Stimulated activated CD4-positive, alpha-beta T cell treated with anti-CD3 and anti-CD28 coated beads, Interleukin-2, amount 100 ng/mL, for 48 hours (primary cell): ENCODE data around the gene EPB41L3.

Experiments used
- DNase-seq, 2 donors: peaks; one replicate each; pipeline ENCODE4 v3.0.0-alpha.2; 2020

Gene EPB41L3

DNA sequence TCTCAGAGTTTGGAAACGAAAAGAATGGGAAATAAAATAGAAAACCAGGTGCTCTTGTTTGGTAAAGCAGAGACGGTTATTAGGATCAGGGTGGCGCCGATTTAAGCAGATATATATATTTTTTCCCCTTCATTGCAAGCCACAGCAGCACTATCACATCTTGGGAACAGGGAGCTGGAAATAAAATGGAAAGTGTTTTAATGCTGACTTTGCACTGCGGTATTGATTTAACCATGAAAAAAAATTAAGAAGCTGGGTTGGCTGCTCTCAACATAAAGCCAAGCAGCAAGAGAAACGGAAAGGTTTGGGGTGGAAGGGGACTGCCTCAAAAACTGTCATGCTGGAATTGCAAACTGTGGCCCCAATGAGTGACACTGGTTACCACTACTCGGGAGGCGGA lies 145.5 kb downstream of the EPB41L3 start:
- no peak for DNase-seq

DNA sequence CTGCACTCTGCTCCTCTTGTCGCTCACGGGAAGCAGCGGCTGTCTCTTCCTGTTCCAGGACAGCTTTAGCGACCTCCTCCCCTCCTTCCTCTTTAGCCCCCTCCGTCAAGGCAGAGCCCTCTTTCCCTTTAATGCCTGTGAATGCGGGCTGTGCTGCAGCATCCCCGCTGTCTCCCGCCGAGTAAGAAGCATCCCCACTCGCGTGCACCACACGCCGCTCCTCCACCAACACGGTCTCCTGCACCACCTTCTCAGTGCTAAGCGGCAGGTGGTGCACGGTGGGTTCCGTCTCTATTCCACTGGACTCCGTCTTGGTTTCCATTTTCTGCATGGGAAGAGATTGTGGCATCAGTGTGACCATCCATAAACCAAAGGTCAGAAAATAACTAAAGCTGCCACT lies 146.7 kb downstream of the EPB41L3 start:
- DNase-seq: no peak

DNA sequence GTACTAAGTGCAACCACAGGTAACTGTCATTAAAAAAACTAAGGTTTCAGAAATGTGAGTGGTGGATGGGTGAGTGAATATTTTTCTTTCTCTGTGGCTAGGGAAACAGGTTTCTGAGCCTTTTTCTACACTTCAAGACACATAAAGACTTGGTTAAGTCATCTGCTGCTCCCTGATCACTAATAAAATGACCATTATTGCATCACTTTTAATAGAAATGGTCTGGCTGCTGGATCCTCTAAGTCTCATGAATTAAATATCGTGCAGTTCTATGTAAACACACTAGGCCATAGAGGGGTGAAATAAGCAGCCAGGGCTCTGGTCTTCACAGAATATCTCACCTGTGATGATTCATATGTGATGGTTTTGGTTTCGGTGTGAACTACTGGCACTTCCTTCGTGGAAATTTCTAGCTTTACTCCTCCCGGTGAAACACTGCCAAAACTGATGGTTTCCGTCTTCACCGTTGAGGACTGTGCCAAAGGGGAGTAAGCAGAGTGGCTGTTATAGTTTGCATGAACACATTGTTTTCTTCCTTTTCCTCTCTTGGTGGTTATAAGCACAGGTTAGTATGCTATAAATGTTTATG lies 147.8 kb downstream of the EPB41L3 start:
- no peak for DNase-seq

DNA sequence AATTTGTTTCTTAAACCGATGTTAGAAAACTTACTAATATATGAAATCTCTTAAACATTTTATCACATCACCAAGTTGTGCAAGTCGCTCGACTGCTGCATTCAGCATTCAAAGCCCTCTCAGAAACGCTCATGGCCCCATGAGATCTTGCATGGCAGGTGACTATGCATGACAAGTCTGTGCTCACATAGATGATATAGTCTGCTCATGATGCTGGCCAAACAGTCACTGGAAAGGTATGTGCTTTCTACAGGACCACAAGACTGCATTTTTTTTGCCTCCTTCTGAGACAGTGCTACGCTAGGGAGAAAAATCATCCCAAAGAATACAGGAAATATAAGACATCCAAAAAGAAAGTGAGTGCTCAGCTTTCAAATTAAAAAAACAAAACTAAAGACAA lies 150.0 kb downstream of the EPB41L3 start:
- no peak for DNase-seq

DNA sequence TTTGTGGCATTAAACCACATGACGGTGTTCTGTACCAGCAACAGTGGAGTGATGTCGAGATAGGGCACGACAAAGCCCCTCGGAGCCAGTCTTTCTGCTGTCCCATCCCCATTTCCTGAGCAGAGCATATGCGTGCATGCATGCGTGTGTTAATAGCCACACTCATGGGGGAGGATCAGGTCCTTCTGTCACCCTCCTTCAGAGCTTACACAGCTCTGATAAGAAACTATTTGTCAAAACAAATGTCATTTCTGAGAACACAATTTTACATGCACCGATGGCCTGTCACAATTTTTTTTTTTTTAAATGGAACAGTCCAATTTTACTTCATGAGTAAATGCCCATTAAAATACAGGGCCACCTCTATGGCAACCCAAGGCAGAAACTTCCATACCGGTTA lies 152.4 kb downstream of the EPB41L3 start:
- no peak for DNase-seq

DNA sequence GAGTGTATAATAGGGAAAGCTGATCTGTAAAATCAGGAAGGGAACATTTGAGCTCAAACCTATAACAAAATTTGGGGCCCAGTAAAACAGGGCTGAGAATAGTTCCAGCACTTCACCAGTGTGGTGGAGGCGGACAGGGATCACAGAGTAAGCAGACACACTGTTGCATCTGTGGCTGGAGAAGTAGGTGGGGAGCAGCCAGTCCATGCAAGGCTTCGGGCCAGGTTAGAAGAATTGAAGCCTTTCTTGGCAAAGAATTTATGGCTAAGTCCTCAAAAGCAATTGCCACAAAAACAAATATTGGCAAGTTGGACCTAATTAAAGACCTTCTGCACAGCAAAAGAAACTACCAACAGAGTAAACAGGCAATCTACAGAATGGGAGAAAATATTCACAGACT lies 154.4 kb downstream of the EPB41L3 start:
- no peak for DNase-seq

DNA sequence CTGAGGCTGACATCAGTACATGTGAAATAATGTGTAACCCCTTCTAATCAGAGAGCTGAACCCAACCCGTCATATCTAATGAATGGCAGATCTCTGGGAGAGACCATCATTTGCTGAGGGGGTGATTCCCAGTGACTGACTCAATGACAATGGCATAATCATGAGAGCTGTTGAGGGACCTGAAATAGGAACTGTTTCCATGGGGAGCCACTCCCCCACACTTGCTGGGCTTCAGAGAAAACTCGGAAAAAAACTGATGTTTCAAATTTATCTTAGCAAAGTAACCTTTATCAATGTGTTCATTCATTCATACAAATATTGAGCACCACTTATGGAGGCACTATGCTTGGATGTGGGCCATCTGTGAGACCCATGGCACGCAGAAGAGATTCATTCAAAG lies 154.9 kb downstream of the EPB41L3 start:
- no peak for DNase-seq

DNA sequence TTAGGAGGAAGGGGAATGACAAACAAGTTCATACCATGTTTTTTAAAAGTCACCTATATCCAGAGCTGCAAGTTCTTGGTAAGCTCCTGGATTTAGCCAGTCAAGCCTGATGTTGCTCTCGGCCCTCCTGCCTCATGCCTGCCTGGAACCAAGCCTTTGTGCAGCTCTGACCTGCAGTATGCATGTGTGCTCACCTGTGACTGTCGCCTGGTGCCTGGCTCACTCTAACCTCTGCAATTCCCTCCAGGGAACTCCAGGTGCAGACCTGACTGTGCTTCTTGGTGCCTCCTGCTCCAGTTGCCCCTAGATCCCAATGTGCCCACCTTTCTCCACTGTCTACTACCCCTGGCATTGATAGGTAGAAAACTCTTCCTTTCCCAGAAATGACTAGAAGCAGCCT lies 163.2 kb downstream of the EPB41L3 start:
- DNase-seq: no peak

DNA sequence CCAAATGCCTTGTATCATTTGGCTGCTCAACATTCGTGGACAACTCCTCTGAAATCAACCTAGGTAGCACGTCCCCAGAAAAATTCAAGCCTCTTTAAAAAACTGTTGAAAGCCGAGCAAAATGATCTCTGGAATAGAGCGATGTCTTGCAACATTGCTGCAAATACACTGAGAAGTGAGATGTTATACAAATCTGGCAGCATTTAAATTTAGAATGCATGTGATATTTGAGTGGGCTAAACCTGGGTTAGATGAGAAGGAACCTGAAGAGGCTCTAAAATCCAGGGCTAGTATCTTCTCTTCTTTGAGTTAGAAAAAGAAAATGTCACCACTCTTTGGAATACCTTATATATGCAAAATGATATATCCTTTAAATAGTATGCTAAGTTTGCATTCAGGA lies 166.8 kb downstream of the EPB41L3 start:
- DNase-seq: no peak

DNA sequence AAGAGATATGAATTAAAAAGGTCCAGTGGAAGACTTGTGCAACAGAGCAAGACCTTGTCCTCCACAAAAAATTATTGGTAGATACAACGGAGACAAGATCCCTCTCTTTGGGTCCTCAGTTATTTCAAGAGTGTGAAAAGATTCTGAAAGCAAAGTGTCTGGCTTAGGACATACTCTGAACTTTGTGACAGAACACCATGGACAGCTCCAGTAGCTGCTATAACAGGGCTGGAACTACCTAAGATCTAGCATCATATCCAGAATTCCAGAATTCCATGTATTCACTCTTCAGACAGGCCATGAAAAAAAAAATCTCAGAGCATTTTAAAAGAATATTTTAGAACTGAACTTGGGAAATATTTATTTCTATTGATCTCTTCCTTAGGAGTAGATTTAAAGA lies 173.5 kb downstream of the EPB41L3 start:
- no peak for DNase-seq

DNA sequence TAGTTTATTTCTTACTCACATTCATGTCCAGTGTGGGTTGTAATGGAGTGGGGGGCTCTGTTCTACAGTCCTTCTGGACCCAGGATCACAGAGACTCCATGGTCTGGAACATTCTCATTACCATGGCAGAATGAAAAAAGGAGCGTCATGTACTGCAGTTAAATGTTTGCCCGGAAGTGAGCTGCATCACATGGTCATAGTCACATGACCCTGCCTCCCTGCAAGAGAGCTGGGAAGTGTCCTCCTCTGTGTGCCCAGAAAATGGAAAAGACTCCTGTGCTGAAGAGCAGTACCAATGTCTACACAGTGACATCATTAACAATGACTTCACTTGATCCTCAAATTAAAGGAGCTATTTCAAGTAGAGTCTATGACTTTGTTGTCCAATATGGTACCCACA lies 174.3 kb downstream of the EPB41L3 start:
- DNase-seq: no peak

DNA sequence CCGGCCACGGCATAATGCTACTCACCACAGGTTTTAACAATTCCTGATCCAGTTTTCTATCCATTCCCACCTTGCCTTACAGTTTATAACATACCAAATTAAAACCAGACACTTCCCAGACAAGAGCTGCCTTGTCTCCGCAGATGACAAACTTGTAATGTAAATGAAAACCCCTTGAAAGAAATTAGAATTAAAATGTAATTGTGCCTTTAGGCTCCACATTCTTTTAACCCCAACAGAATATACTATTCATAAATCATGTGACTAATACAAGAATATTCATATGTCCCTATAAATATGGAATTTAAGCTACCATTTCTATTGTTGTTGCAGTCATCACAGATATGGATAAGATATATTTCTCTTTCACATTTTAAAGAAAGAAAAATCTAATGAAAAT lies 178.4 kb downstream of the EPB41L3 start:
- no peak for DNase-seq

DNA sequence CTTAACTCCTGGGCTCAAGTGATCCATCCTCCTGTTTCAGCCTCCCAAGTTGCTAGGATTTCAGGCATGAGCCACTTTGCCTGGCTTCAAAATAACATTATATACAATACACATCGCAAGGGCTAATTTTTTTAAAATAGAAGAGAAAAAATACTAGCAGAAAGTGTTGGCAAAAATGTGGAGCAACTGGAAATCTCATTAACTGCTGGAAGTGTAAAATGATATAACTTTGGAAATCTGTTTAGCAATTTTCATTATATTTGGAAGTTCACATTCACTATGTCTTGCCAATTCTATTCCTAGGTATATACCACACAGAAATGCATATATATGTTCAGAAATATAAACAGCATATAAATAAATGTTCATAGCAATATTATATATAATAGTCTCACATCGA lies 193.2 kb downstream of the EPB41L3 start:
- no peak for DNase-seq
